Measurements from ENCODE around the gene UBXN2A.

Gene UBXN2A

DNA sequence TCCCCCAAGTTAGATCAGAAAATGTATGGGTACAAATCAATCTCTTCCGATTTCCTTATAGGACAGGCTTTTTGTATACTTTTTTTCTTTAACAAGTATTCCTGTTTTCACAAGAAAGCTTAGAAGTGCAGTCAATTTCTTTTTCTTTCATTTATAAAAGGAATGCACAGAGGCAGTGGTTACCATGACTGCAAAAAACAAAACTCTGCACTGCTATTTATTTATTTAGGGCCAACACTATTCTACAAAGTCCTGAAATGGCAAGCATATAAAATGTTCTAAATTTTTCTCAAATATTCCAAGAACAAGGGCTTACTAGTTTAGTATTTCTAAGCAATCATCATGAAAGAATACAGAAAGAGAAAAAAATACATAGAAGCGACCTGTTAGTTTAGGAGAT lies 35.6 kb upstream of the UBXN2A start:
- Histone ChIP-seq H3K4me3 (replicated peaks; ENCODE audit: insufficient read depth, low read length) (no peak overlapping the region), H3K27ac (replicated peaks) (no peak overlapping the region), H3K27me3 (ENCODE audit: insufficient read depth, poor library complexity, severe bottlenecking) (no peaks in the 10 kb centered on the region)
- TF ChIP-seq REST (IDR thresholded peaks at IDR 0.05; ENCODE audit: insufficient replicate concordance, low read depth) (no peak), GABPA (IDR thresholded peaks at IDR 0.05; ENCODE audit: low read depth) (no peak), SPI1 (IDR thresholded peaks at IDR 0.05; ENCODE audit: borderline replicate concordance, low read depth) (no peak), POLR2AphosphoS5 (IDR thresholded peaks at IDR 0.05; ENCODE audit: low read depth) (no peak), CTCF (IDR thresholded peaks at IDR 0.05; ENCODE audit: insufficient read depth, low read length) (no peak)
- no peak for DNase-seq (ENCODE audit: low read depth in 1 of 2, low spot score in 1 of 2)

- peak in 1 of 2 experiments; percentile 5 for DNase-seq (ENCODE audit: low read depth in 1 of 2, low spot score in 1 of 2)
- no peak for TF ChIP-seq REST (IDR thresholded peaks at IDR 0.05; ENCODE audit: insufficient replicate concordance, low read depth)
- TF ChIP-seq POLR2AphosphoS5 (IDR thresholded peaks at IDR 0.05; ENCODE audit: low read depth): no peak
- no peak for TF ChIP-seq GABPA (IDR thresholded peaks at IDR 0.05; ENCODE audit: low read depth)
- TF ChIP-seq CTCF (IDR thresholded peaks at IDR 0.05; ENCODE audit: insufficient read depth, low read length): no peak
- no peak for TF ChIP-seq SPI1 (IDR thresholded peaks at IDR 0.05; ENCODE audit: borderline replicate concordance, low read depth)
- no peak overlapping the region for H3K27ac ChIP-seq (replicated peaks)
- no peak overlapping the region for H3K4me3 ChIP-seq (replicated peaks; ENCODE audit: insufficient read depth, low read length)
- no peaks in the 10 kb centered on the region for H3K27me3 ChIP-seq (ENCODE audit: insufficient read depth, poor library complexity, severe bottlenecking)
Observed at GRCh38 chr2:23905155-23905554, 35.1 kb upstream of the UBXN2A start.

- no peaks in the 10 kb centered on the region for H3K27me3 ChIP-seq (ENCODE audit: insufficient read depth, poor library complexity, severe bottlenecking)
- TF ChIP-seq REST (IDR thresholded peaks at IDR 0.05; ENCODE audit: insufficient replicate concordance, low read depth): no peak
- H3K27ac ChIP-seq (replicated peaks): no peak overlapping the region
- DNase-seq (ENCODE audit: low read depth in 1 of 2, low spot score in 1 of 2): no peak
- H3K4me3 ChIP-seq (replicated peaks; ENCODE audit: insufficient read depth, low read length): no peak overlapping the region
Observed at GRCh38 chr2:23912054-23912453, 28.2 kb upstream of the UBXN2A start.

GRCh38 chr2:23915327-23915726 lies 24.9 kb upstream of the UBXN2A start:
- TF ChIP-seq CTCF (IDR thresholded peaks at IDR 0.05; ENCODE audit: insufficient read depth, low read length): no peak
- no peak for TF ChIP-seq REST (IDR thresholded peaks at IDR 0.05; ENCODE audit: insufficient replicate concordance, low read depth)
- TF ChIP-seq POLR2AphosphoS5 (IDR thresholded peaks at IDR 0.05; ENCODE audit: low read depth): no peak
- TF ChIP-seq GABPA (IDR thresholded peaks at IDR 0.05; ENCODE audit: low read depth): no peak
- no peak for TF ChIP-seq SPI1 (IDR thresholded peaks at IDR 0.05; ENCODE audit: borderline replicate concordance, low read depth)
- Histone ChIP-seq H3K4me3 (replicated peaks; ENCODE audit: insufficient read depth, low read length) (no peak overlapping the region), H3K27me3 (ENCODE audit: insufficient read depth, poor library complexity, severe bottlenecking) (no peaks in the 10 kb centered on the region), H3K27ac (replicated peaks) (no peak overlapping the region)
- no peak for DNase-seq (ENCODE audit: low read depth in 1 of 2, low spot score in 1 of 2)
